GM12878 (cell line): Measurements from ENCODE around the gene PROB1. TPM values are rescaled to one million over a fixed set of nuclear protein-coding genes. Genes with fewer than 3 reads are reported as not detected.
"Not testable (repeated sequence)": the region's sequence is repeated elsewhere in the genome, so short reads cannot be mapped to it uniquely, and the experiment has no call there.

ENCODE experiments used
- ATAC-seq: fragments of 200-7000 bp; cut with Tn5 transposase; 3 replicates; pipeline ENCODE4 v1.9.1; 2020; ENCODE audit warnings: mild to moderate bottlenecking, moderate library complexity
- BruUV-seq: library from RNA; stranded (reverse); fragments of 400-500 nt; replicated peaks from 2 replicates; lab custom pipeline; 2021; lab: Mats Ljungman, UMichigan
- CTCF ChIA-PET: fragments of 300-600 bp; sonication (Branson Sonifier 250); formaldehyde crosslinking; extraction: SDS; loops from one replicate; lab custom pipeline; 2021; ENCODE audit warnings: inconsistent platforms; lab: Yijun Ruan, JAX
- POLR2A ChIA-PET: fragments of 350-600 bp; formaldehyde crosslinking; extraction: SDS; loops from one replicate; lab custom pipeline; 2021; ENCODE audit warnings: inconsistent platforms; lab: Charles Lee
- RAD21 ChIA-PET: fragments of 300-600 bp; sonication (Branson Sonifier 250); formaldehyde crosslinking; loops from one replicate; lab custom pipeline; 2023; ENCODE audit warnings: antibody characterized with exemption; ENCODE audit not compliant: unreplicated experiment; lab: Charles Lee
- SMC1A ChIA-PET: fragments of 300-600 bp; sonication (Branson Sonifier 250); formaldehyde crosslinking; loops from one replicate; lab custom pipeline; 2023; ENCODE audit not compliant: unreplicated experiment, uncharacterized antibody; lab: Charles Lee
- DNase-seq: peaks from one replicate; pipeline ENCODE4 v3.0.0-alpha.2; 2011; ENCODE audit warnings: low read depth, low spot score
- FAIRE-seq: peaks from 3 replicates; lab custom pipeline; 2011; peaks lifted over from hg19 to GRCh38; lab: Jason Lieb, UNC
- H2AFZ ChIP-seq: 2 replicates; pipeline ENCODE4 v1.6.0; 2011; ENCODE audit warnings: low read depth, low read length, control low read depth; ENCODE audit not compliant: control insufficient read depth
- H3K27ac ChIP-seq: 2 replicates; pipeline ENCODE4 v1.5.1; 2011; ENCODE audit warnings: control low read depth; ENCODE audit not compliant: control insufficient read depth, insufficient read depth
- H3K27me3 ChIP-seq, 2 experiments: replicated peaks in 1 of 2; 2 replicates each; pipeline versions ENCODE4 v1.6.0 to v1.6.1; 2011; ENCODE audit warnings: low read length in 1 of 2; ENCODE audit not compliant: control insufficient read depth in 2 of 2, insufficient read depth in 2 of 2
- H3K36me3 ChIP-seq, 2 experiments: 2 replicates each; pipeline ENCODE4 v1.5.1; 2011; ENCODE audit warnings: low read length in 1 of 2; ENCODE audit not compliant: control insufficient read depth in 2 of 2, insufficient read depth in 2 of 2
- H3K4me1 ChIP-seq: 2 replicates; pipeline ENCODE4 v1.6.1; 2011; ENCODE audit warnings: mild to moderate bottlenecking, low read length, moderate library complexity, mixed read lengths; ENCODE audit not compliant: control insufficient read depth, insufficient read depth
- H3K4me2 ChIP-seq: 2 replicates; pipeline ENCODE4 v1.6.0; 2011; ENCODE audit warnings: control low read depth; ENCODE audit not compliant: control insufficient read depth, insufficient read depth
- H3K4me3 ChIP-seq: fragments of 200-600 bp; sonication (generic); 2 replicates; pipeline ENCODE4 v1.5.1; 2016
- H3K79me2 ChIP-seq: 2 replicates; pipeline ENCODE4 v1.6.0; 2011; ENCODE audit warnings: low read length; ENCODE audit not compliant: control insufficient read depth, insufficient read depth
- H3K9ac ChIP-seq: 2 replicates; pipeline ENCODE4 v1.8.0; 2011; ENCODE audit warnings: low read length, control low read depth, mixed read lengths; ENCODE audit not compliant: control insufficient read depth, insufficient read depth
- H3K9me3 ChIP-seq: replicated peaks from 3 replicates; pipeline ENCODE4 v1.5.1; 2011; ENCODE audit warnings: mild to moderate bottlenecking, low read length; ENCODE audit not compliant: control insufficient read depth, insufficient read depth
- H4K20me1 ChIP-seq: 2 replicates; pipeline ENCODE4 v1.6.0; 2011; ENCODE audit not compliant: control insufficient read depth, insufficient read depth
- EED ChIP-seq: sonication (generic); IDR thresholded peaks from 2 replicates; pipeline ENCODE4 v1.6.1; 2016; ENCODE audit warnings: antibody characterized with exemption, low read depth
- WGBS: methylation state at CpG from one replicate; pipeline ENCODE4 v1.1.6; 2016; ENCODE audit warnings: low lambda C conversion rate; ENCODE audit not compliant: insufficient replicate concordance, insufficient coverage; ENCODE audit errors: missing lambda C conversion rate; 5-methylcytosine and 5-hydroxymethylcytosine counted together
- in situ Hi-C: fragments of 300-500 bp; cut with MboI; formaldehyde crosslinking; loops from 9 replicates; pipeline ENCODE4 v1.14.3; 2018; ENCODE audit warnings: mixed read lengths
- intact Hi-C: fragments of 100-400 bp; cut with micrococcal nuclease; formaldehyde crosslinking; loops from one replicate; pipeline ENCODE4 v1.14.2; 2022; ENCODE audit not compliant: unreplicated experiment
- polyA plus RNA-seq, 11 experiments: library from polyadenylated mRNA; depleted of rRNA in 4 of 11; unstranded in 6 of 11; stranded (reverse) in 5 of 11; fragments of >200 nt; fragmentation: Nextera tagmentation in 4 of 11; fragmentation: Illumina TruSeq in 1 of 11; extraction: Ambion mirVana in 4 of 11; extraction: Trizol in 1 of 11; gene quantifications; 1 replicate in 1 of 11; 2 replicates in 10 of 11; pipeline versions ENCODE4 v1.2.1 to v1.2.3, GENCODE V29; 2011 to 2016; ENCODE audit warnings: inconsistent platforms in 2 of 11, missing spikeins in 2 of 11, low read depth in 1 of 11
- total RNA-seq, 4 experiments: library from RNA; depleted of rRNA in 3 of 4; stranded (reverse); fragments of >200 nt in 3 of 4; fragmentation: Illumina TruSeq in 1 of 4; extraction: Trizol in 1 of 4; gene quantifications; 2 replicates each; pipeline versions ENCODE4 v1.2.1 to v1.2.3, GENCODE V29; 2013 to 2021
- TF ChIP-seq, protein P1 (sequence below): fragments of 450-650 bp; formaldehyde crosslinking; IDR thresholded peaks from 2 replicates; pipeline ENCODE4 v1.4.0; 2022; ENCODE audit warnings: mild to moderate bottlenecking, moderate library complexity

The PROB1 gene
- total and polyA plus RNA-seq, 10 of the 15 experiments (the other 5 are each of a cell fraction or from before 2014, with no cell fraction given), result 0.14 to 8.1 (median 2.9) TPM

DNA sequence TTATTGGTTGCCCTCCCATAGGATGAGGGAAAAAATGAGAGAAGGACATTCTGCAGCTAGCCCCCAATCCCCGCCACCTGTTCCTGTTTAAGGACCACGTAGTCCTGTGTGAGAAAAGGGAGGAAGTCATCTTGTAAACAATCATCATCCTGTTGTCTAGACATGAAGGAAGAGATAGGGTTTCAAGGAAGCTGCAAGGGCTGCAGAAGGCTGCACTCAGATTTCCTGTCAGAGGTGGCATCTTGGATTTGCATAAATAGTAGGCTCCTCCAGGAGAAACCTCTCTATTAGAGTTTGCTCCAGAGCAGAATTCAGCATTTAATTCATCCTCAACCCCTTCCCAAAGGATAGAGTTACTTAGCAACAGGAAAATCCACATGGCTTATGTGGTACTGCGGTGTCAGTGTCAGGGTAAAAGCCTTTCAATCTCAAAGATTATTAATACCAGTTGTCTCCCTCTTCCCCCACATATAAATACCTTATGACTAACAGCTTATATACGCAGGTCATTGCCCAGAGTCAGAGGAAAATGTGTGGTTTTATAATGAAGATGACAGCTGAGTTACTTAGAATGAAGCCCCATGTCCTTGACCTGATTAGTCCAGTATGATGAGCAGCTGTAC is 49.0 kb upstream of the PROB1 start:
- Histone ChIP-seq H4K20me1 (no peaks in the 10 kb centered on the region), H3K36me3 (no peaks in the 10 kb centered on the region), H3K27ac (no peak overlapping the region), H3K4me2 (no peak overlapping the region), H3K4me3 (no peak overlapping the region), H3K9me3 (no peaks in the 10 kb centered on the region; the same call in 1 of the 3 replicates), H3K79me2 (no peaks in the 10 kb centered on the region), H3K9ac (no peak overlapping the region), H3K27me3 (no peaks in the 10 kb centered on the region), H2AFZ (peak overlapping the region; percentile 18; the same call in 1 of the 2 replicates), H3K4me1 (peaks cover 31% of the 10 kb centered on the region)
- TF ChIP-seq, protein P1, sequence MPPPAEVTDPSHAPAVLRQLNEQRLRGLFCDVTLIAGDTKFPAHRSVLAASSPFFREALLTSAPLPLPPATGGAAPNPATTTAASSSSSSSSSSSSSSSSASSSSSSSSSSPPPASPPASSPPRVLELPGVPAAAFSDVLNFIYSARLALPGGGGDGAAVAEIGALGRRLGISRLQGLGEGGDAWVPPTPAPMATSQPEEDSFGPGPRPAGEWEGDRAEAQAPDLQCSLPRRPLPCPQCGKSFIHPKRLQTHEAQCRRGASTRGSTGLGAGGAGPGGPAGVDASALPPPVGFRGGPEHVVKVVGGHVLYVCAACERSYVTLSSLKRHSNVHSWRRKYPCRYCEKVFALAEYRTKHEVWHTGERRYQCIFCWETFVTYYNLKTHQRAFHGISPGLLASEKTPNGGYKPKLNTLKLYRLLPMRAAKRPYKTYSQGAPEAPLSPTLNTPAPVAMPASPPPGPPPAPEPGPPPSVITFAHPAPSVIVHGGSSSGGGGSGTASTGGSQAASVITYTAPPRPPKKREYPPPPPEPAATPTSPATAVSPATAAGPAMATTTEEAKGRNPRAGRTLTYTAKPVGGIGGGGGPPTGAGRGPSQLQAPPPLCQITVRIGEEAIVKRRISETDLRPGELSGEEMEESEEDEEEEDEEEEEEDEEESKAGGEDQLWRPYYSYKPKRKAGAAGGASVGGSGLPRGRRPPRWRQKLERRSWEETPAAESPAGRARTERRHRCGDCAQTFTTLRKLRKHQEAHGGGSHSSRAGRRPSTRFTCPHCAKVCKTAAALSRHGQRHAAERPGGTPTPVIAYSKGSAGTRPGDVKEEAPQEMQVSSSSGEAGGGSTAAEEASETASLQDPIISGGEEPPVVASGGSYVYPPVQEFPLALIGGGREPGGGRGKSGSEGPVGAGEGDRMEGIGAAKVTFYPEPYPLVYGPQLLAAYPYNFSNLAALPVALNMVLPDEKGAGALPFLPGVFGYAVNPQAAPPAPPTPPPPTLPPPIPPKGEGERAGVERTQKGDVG, result no peak
- 0 out of 2 replicates have a peak, but pooled peaks have one; percentile 11 for TF ChIP-seq EED
- FAIRE-seq, result no peak
- POLR2A ChIA-PET, result interaction anchor here (0.6 to 1.4 kb wide), 4 partner anchors 12 to 119 kb away, joined by 3 to 4 read pairs (median 3); no protein-coding TSS in a partner anchor
- no TSS peak for BruUV-seq
- ATAC-seq, result 0 out of 3 replicates have a peak, but pooled peaks have one; percentile 2
- SMC1A ChIA-PET, result interaction anchor here (1.1 to 7.7 kb wide), 6 partner anchors 8 to 53 kb away, joined by 3 to 86 read pairs (median 8); partner anchors contain the start of genes DNAJC18 and STING1
- in situ Hi-C loops, result no loop called here
- no peak for DNase-seq
- intact Hi-C loops, result no loop called here
- CTCF ChIA-PET, result interaction anchor here (3.4 kb wide), 1 partner anchor 15 kb away, joined by 16 read pairs; no protein-coding TSS in a partner anchor
- 54% methylated on average over 4 of the region's 4 CpGs for WGBS
- RAD21 ChIA-PET, result interaction anchor here (1.1 to 1.6 kb wide), 4 partner anchors 20 to 70 kb away, joined by 3 to 4 read pairs (median 4); no protein-coding TSS in a partner anchor

DNA sequence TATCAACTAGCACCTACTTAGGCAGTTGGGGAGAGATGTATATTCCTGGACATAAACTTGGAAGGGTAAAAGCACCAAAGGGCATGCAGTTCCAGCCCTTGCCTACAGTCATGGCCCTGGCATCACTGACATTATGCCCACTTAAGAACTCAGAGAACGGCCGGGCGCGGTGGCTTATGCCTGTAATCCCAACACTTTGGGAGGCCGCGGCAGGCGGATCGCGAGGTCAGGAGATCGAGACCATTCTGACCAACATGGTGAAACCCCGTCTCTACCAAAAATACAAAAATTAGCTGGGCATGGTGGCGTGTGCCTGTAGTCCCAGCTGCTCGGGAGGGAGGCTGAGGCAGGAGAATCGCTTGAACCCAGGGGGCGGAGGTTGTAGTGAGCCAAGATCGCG is 45.5 kb upstream of the PROB1 start:
- peaks cover 24% of the 10 kb centered on the region for H3K4me1 ChIP-seq
- H3K9me3 ChIP-seq, H3K36me3 ChIP-seq, ATAC-seq, FAIRE-seq, DNase-seq, H4K20me1 ChIP-seq, H3K79me2 ChIP-seq, H3K9ac ChIP-seq, BruUV-seq, H3K4me3 ChIP-seq, intact Hi-C loops, H3K27me3 ChIP-seq, H2AFZ ChIP-seq, H3K27ac ChIP-seq, H3K4me2 ChIP-seq, in situ Hi-C loops: not testable (repeated sequence)
- CTCF ChIA-PET, result interaction anchor here (0.7 to 2.3 kb wide), 5 partner anchors 16 to 57 kb away, joined by 3 to 8 read pairs (median 3); no protein-coding TSS in a partner anchor
- RAD21 ChIA-PET, result interaction anchor here (4.9 to 5.4 kb wide), 2 partner anchors 19 to 72 kb away, joined by 47 to 59 read pairs; no protein-coding TSS in a partner anchor
- POLR2A ChIA-PET, result interaction anchor here (1.1 to 5.7 kb wide), 4 partner anchors 9 to 191 kb away, joined by 4 to 53 read pairs (median 18); no protein-coding TSS in a partner anchor
- 94% methylated on average over 17 of the region's 17 CpGs for WGBS
- SMC1A ChIA-PET, result interaction anchor here (1.1 to 8.2 kb wide), 4 partner anchors 7 to 72 kb away, joined by 3 to 86 read pairs (median 40); partner anchors contain the start of gene ECSCR
